Measurements from ENCODE around the gene ACOT13.

DNA sequence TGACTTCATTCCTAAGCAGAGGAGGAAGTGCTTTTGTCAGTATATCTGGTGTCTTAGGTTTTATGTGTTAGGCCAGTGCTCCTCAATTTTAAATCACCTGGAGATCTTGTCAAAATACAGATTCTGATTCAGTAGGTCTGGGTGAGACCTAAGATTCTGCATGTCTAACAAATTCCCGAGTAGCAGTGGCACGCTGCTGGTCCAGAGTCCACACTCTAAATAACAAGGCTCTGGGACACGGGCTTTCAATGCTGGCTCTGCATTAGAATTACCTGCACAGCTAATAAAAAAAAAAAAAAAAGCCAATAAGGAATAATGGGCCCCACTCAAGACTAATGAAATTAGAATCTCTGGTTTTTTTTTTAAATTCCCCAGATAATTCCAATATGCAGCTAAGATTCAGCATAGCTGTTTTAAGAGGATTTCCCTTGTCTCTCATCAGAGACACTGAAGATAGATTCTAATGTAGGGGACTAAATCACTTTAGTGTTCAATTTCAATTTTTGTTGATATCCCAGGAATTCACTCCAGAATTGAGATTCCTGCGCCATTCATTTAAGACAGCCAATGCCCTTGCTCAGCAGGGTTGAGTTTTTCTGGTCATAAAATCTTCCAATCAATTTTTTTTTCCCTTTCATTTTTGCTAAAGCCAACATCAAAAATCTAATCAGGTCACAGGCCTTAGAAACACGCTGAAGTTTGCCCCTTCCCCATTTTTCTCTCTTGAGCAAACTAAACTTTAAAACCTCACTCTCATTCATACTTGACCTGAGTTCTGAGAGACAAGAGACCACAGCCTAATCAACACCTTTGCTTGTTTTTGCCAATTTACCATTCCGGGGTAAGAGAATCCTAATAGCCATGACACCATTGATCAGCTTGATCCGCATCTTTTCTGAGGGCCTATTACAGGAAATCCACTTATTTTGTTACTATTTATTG, 2.6 kb upstream of the ACOT13 start:
- TF ChIP-seq CTCF (IDR thresholded peaks at IDR 0.05) (no peak), POLR2AphosphoS5 (IDR thresholded peaks at IDR 0.05) (no peak), POLR2A (IDR thresholded peaks at IDR 0.05) (no peak), EP300 (IDR thresholded peaks at IDR 0.05) (no peak)

All from gastroesophageal sphincter (tissue), 3 donors.